A549 (cell line): ENCODE results near the gene ANO4.

Experiments
- CEBPB ChIP-seq, 2 experiments: fragments of >200 bp in 1 of 2; sonication (Bioruptor Twin) in 1 of 2; formaldehyde crosslinking in 1 of 2; IDR thresholded peaks; 2 replicates each; pipeline ENCODE4 v1.6.1; 2012 to 2016
- HMGXB4 ChIP-seq: fragments of 250-450 bp; sonication (Bioruptor Pico); IDR thresholded peaks from 2 replicates; pipeline ENCODE4 v1.5.0; 2021; ENCODE audit warnings: mild to moderate bottlenecking, moderate library complexity, borderline replicate concordance
- JUNB ChIP-seq: fragments of >200 bp; sonication (Bioruptor Twin); formaldehyde crosslinking; IDR thresholded peaks from 2 replicates; pipeline ENCODE4 v1.6.1; 2016
- KDM5A ChIP-seq: fragments of 200-600 bp; sonication (generic); IDR thresholded peaks from 2 replicates; pipeline ENCODE4 v1.6.1; 2016; ENCODE audit warnings: antibody characterized with exemption, mild to moderate bottlenecking
- POLR2A ChIP-seq: IDR thresholded peaks from 2 replicates; pipeline ENCODE4 v1.6.1; 2012; ENCODE audit warnings: mild to moderate bottlenecking, low read length
- TF ChIP-seq, protein P1 (sequence below): fragments of >200 bp; sonication (Bioruptor Twin); formaldehyde crosslinking; IDR thresholded peaks from 3 replicates; pipeline ENCODE4 v1.5.1; 2016

- TF ChIP-seq HMGXB4, result no peak
- TF ChIP-seq POLR2A, result no peak
- TF ChIP-seq JUNB, result no peak
- no peak for TF ChIP-seq KDM5A
- TF ChIP-seq, protein P1, sequence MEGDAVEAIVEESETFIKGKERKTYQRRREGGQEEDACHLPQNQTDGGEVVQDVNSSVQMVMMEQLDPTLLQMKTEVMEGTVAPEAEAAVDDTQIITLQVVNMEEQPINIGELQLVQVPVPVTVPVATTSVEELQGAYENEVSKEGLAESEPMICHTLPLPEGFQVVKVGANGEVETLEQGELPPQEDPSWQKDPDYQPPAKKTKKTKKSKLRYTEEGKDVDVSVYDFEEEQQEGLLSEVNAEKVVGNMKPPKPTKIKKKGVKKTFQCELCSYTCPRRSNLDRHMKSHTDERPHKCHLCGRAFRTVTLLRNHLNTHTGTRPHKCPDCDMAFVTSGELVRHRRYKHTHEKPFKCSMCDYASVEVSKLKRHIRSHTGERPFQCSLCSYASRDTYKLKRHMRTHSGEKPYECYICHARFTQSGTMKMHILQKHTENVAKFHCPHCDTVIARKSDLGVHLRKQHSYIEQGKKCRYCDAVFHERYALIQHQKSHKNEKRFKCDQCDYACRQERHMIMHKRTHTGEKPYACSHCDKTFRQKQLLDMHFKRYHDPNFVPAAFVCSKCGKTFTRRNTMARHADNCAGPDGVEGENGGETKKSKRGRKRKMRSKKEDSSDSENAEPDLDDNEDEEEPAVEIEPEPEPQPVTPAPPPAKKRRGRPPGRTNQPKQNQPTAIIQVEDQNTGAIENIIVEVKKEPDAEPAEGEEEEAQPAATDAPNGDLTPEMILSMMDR, result no peak
- no peak for TF ChIP-seq CEBPB (IDR thresholded peaks at IDR 0.05)
These were observed 15.5 kb upstream of the ANO4 start for GRCh38 chr12:100778967-100779590.
